LHCN-M2 (cell line): ENCODE data around the gene ANKRD65. TPM values are rescaled to one million over a fixed set of nuclear protein-coding genes. Genes with fewer than 3 reads are reported as not detected.
"Not testable (repeated sequence)": the region's sequence is repeated elsewhere in the genome, so short reads cannot be mapped to it uniquely, and the experiment has no call there.

ENCODE experiments used
- DNase-seq: peaks from one replicate; pipeline ENCODE4 v3.0.0-alpha.2; 2012; ENCODE audit warnings: low read depth
- total RNA-seq: library from RNA; depleted of rRNA; stranded (reverse); fragments of >200 nt; gene quantifications from 2 replicates; pipeline ENCODE4 v1.2.3, GENCODE V29; 2014

ANKRD65 gene
- total RNA-seq, 1 experiment from 2014 or later, result not detected

- DNase-seq, result no peak
Observed at GRCh38 chr1:1430992-1431844, 10.1 kb upstream of the ANKRD65 start.

DNA sequence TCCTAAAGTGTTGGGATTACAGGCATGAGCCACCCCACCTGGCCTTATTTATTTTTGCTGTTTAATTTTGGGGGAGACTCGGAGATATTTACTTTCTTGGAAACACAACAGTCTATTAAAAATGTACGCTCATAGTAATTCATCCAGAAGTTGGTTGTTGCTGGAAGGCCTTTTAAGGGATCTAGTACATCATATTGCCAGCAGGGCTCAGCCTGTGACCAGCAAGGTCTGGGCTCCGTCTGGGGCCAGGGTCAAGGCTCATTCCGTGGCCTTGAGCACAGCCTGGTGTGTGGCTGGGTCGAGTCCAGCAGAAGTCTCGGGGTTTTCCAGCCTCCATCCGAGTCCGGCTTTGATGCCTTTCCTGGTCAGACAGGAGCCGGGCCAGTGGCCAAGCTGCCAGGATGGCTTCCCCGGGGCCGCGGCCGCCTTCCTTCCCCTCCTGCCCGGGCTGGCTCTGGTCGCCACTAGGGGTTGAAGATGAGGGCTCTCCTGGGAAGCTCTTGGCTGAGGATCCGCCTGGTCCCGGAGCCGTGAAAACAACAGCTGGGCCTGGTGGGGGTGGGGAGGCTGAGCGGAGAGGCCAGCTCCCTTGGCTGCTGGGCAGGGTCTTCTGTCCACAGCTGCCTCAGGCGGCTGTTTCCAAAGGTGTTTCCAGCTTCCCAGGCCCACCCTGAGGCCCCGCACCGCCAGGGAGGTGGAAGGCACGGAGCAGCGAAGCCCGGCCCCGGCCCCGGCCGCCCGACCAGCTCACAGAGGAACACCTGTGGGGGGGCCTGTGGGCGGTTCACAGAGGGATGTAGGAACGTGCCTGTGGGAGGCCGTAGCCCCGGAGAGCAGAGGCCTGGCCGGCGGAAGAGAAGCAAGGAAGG is 9.3 kb upstream of the ANKRD65 start:
- peak; percentile 75 for DNase-seq

GRCh38 chr1:1429671-1430073 is 8.6 kb upstream of the ANKRD65 start:
- DNase-seq, result no peak

- not testable (repeated sequence) for DNase-seq
Observed at GRCh38 chr1:1428967-1429366, 7.9 kb upstream of the ANKRD65 start.

GRCh38 chr1:1428174-1428573 is 7.1 kb upstream of the ANKRD65 start:
- no peak for DNase-seq

GRCh38 chr1:1427820-1428148 is 6.7 kb upstream of the ANKRD65 start:
- no peak for DNase-seq

- no peak for DNase-seq
Observed at GRCh38 chr1:1427106-1427819, 6.2 kb upstream of the ANKRD65 start.

DNA sequence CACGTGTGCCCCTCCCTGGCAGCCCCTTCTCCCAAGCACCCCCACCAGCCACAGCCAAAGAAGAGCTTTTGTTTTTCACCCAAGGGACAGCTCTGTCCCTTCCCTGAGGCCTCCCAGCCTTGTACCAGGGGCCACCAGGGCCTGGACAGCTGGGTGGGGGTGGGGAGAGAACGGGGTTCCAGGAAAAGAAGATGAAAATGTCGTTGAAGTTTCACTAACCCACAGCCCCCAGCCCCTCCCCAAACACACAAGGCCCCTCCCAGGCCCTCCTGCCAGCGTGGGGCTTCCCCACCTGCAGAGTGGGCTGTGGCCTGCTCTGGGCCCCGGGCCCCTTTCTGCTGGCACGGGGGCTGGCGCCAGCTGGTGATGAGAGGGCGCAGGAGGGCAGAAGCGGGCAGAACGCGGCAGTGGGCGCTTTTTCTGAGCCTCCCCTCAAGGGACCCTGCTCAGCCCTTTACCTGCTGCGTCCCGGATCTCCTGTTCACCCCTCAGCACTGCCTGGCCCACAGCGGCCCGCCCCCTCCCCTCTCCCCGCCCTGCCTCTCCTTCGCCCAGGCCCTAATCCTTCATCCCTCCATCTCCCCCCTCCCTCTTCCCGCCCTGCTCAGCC is 5.5 kb upstream of the ANKRD65 start:
- DNase-seq, result no peak

GRCh38 chr1:1425753-1426495 is 4.8 kb upstream of the ANKRD65 start:
- DNase-seq, result no peak

DNA sequence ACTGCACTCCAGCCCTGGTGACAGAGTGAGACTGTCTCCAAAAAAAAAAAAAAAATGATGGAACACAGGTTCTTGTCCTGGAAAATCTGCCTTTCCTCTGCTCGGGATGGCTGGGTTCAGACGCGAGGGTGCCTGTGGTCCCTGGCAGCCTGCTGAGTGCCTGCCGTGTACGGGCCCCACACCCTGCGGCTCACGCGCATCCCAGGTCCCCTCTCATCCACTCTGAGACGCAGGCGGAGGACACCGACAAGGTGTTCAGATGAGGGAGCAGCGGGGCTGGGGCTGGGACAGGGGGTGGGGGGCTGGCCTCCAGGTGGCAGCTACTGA is 4.3 kb upstream of the ANKRD65 start:
- DNase-seq, result no peak

- no peak for DNase-seq
Observed at GRCh38 chr1:1424707-1425106, 3.6 kb upstream of the ANKRD65 start.

DNA sequence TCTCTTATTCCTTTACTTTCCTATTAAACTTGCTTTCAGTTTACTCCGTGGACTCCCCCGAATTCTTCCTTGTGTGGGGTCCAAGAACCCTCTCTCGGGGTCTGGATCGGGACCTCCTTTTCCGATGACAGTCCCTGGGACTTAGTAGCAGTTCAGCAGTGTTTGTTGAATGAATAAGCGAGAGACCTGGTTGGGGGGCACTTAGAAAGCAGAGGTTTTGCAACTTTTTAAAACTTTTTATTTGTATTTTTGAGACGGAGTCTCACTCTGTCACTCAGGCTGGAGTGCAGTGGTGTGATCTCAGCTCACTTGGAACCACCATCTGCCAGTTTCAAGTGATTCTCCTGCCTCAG is 2.1 kb upstream of the ANKRD65 start:
- no peak for DNase-seq

- peak; percentile 27 for DNase-seq
Observed at GRCh38 chr1:1422465-1423244, 1.6 kb upstream of the ANKRD65 start.

GRCh38 chr1:1421907-1422464 is 910 bp upstream of the ANKRD65 start:
- DNase-seq, result no peak

DNA sequence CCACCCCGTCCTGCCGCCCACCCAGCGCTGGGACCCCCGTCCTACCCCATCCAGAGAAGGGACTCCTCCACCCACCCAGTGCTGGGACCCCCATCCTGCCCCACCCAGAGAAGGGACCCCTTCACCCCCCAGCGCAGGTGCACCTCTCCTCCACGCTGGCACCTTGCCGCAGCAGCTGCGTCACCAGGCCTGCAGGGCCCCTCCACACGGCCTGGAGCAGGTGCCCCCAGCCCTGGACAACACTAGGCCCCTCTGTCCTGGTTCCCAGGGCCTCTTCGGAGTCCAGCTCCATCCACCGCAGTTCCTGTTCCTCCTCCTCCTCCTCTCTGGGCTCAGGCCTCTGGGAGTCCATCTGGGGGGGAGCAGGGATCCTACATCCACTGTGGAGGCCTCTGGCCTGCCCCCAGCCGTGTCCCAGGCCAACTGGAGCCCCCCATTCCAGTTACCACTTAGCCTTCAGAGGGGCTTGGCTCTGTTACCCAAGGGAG is 378 bp downstream of the ANKRD65 start:
- DNase-seq, result no peak

- no peak for DNase-seq
Observed at GRCh38 chr1:1419813-1420653, 1.0 kb downstream of the ANKRD65 start.

DNA sequence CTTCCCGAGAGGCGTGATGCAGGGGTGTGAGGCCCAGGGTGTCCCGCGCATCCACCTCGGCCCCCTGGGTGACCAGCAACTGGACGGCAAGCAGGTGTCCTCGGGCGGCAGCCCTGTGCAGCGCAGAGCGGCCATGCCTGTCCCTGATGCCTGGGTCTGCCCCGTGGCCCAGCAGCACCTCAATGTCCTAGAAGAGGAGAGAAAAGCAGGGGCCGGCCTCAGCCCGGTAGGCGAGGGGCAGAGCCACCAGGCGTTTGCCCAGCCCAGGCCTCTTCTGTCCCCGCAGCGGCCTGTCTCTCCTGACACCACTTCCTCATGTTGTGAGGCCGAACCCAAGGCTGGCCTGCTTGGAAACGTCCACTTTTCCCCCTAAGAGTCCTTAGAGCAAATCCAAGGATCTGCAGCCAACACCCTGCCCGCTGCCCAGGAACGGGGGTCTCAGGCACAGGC is 1.7 kb downstream of the ANKRD65 start:
- DNase-seq, result no peak

DNA sequence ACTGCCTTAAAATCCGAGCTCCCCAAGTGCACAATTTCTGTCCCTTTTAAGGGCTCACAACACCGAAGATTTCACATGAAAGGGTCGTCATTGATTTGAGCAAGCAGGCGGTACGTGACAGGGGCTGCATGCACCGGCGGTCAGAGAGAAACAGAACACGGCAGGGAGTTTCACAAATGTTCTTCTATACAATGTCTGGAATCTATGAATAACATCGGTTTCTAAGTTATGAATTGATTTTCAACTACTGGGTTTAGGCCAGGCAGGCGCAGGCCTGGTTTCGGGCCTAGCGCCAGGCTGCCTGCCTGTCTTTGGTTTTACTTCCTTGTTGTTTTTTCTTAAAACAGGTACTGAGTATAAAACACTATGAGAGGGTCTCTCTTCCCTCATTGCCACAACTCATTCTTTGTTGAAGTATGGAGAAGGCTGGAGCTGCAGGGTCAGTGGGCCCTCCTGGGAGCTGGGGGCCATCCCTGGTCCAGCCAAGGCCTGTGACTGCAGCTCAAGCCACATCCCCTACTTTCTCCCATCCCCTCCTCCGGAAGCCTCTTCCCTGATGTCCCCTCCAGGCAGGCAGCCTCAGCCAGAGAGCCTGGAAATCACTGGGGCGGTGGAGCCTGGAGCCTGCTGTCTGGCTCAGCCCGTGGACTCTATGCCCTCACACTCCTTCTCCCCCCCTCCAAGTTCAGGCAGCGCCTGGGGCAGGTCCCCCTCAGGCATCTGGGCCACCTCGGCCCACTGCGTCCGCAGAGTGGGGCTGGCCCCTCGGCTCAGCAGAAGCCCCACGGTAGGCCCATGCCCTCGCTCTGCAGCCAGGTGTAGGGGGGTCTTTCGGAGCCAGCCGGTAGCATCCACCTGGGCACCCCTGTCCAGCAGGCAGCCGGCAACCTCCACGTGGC is 2.4 kb downstream of the ANKRD65 start:
- no peak for DNase-seq
